GM21390 (cell line): ENCODE results near the gene MYB.

Experiments used
- ATAC-seq: cut with Tn5 transposase; IDR thresholded peaks from one replicate; pipeline ENCODE4 v1.9.1; 2021; ENCODE audit not compliant: unreplicated experiment

The MYB gene

GRCh38 chr6:135215563-135215962 lies 34.5 kb downstream of the MYB start:
- ATAC-seq, result no peak

- no peak for ATAC-seq
Observed at GRCh38 chr6:135217663-135218062, 36.6 kb downstream of the MYB start.

- no peak for ATAC-seq
Observed at GRCh38 chr6:135219346-135219745, 38.2 kb downstream of the MYB start.

- ATAC-seq, result no peak
Observed at GRCh38 chr6:135221042-135221441, 39.9 kb downstream of the MYB start.

- no peak for ATAC-seq
Observed at GRCh38 chr6:135221505-135221904, 40.4 kb downstream of the MYB start.

- ATAC-seq, result no peak
Observed at GRCh38 chr6:135222623-135223022, 41.5 kb downstream of the MYB start.

GRCh38 chr6:135224037-135224647 lies 43.0 kb downstream of the MYB start:
- ATAC-seq, result no peak

- no peak for ATAC-seq
Observed at GRCh38 chr6:135225911-135226310, 44.8 kb downstream of the MYB start.

- ATAC-seq, result peak; percentile 81
Observed at GRCh38 chr6:135226537-135226936, 45.4 kb downstream of the MYB start.

GRCh38 chr6:135227349-135227748 lies 46.2 kb downstream of the MYB start:
- no peak for ATAC-seq

GRCh38 chr6:135227758-135228157 lies 46.6 kb downstream of the MYB start:
- no peak for ATAC-seq

- ATAC-seq, result no peak
Observed at GRCh38 chr6:135228486-135228885, 47.4 kb downstream of the MYB start.

- ATAC-seq, result no peak
Observed at GRCh38 chr6:135229996-135230395, 48.9 kb downstream of the MYB start.

GRCh38 chr6:135230711-135231468 lies 49.8 kb downstream of the MYB start:
- ATAC-seq, result no peak

GRCh38 chr6:135231469-135231844 lies 50.3 kb downstream of the MYB start:
- no peak for ATAC-seq

- ATAC-seq, result peak; percentile 76
Observed at GRCh38 chr6:135233686-135234491, 52.8 kb downstream of the MYB start.

GRCh38 chr6:135234492-135234780 lies 53.3 kb downstream of the MYB start:
- ATAC-seq, result no peak

- ATAC-seq, result no peak
Observed at GRCh38 chr6:135235716-135236115, 54.6 kb downstream of the MYB start.

- no peak for ATAC-seq
Observed at GRCh38 chr6:135236319-135236718, 55.2 kb downstream of the MYB start.

GRCh38 chr6:135236732-135237131 lies 55.6 kb downstream of the MYB start:
- no peak for ATAC-seq

- ATAC-seq, result no peak
Observed at GRCh38 chr6:135240711-135241110, 59.6 kb downstream of the MYB start.
